Mesenchymal stem cell (in vitro differentiated cells and primary cell): ENCODE measurements around the gene NUFIP1.
"Not testable (repeated sequence)": the region's sequence is repeated elsewhere in the genome, so short reads cannot be mapped to it uniquely, and the experiment has no call there.

Source experiments
- DNase-seq: peaks from one replicate; pipeline ENCODE4 v3.0.0-alpha.2; 2013
- H2AFZ ChIP-seq: one replicate; pipeline ENCODE4 v1.6.1; 2013; ENCODE audit warnings: low read depth, mild to moderate bottlenecking, control low read depth, inconsistent platforms, low read length, moderate library complexity
- H2AK5ac ChIP-seq: 2 replicates; pipeline ENCODE4 v1.6.1; 2013; ENCODE audit warnings: low read length, moderate library complexity, mild to moderate bottlenecking, inconsistent platforms; ENCODE audit not compliant: severe bottlenecking
- H2BK120ac ChIP-seq: one replicate; pipeline ENCODE4 v1.6.1; 2013; ENCODE audit warnings: low read depth, mild to moderate bottlenecking, inconsistent platforms, low read length, moderate library complexity
- H2BK12ac ChIP-seq, 2 experiments: one replicate each; pipeline ENCODE4 v1.6.1; 2013; ENCODE audit warnings: inconsistent platforms in 2 of 2, low read length in 2 of 2, mild to moderate bottlenecking in 2 of 2, moderate library complexity in 2 of 2, control low read depth in 1 of 2
- H2BK15ac ChIP-seq: one replicate; pipeline ENCODE4 v1.6.1; 2013; ENCODE audit warnings: mild to moderate bottlenecking, low read depth, inconsistent platforms; ENCODE audit not compliant: poor library complexity, severe bottlenecking
- H2BK5ac ChIP-seq: 2 replicates; pipeline ENCODE4 v1.6.1; 2013; ENCODE audit warnings: low read depth, mild to moderate bottlenecking, low read length, control low read depth, inconsistent platforms; ENCODE audit not compliant: poor library complexity, severe bottlenecking
- H3K14ac ChIP-seq, 2 experiments: one replicate each; pipeline ENCODE4 v1.6.1; 2013; ENCODE audit warnings: inconsistent platforms in 2 of 2, low read length in 2 of 2, control low read depth in 1 of 2, mild to moderate bottlenecking in 1 of 2, moderate library complexity in 1 of 2
- H3K18ac ChIP-seq, 2 experiments: one replicate each; pipeline ENCODE4 v1.6.1; 2013; ENCODE audit warnings: inconsistent platforms in 2 of 2, low read length in 2 of 2, control low read depth in 1 of 2, low read depth in 1 of 2, mild to moderate bottlenecking in 1 of 2
- H3K23ac ChIP-seq, 2 experiments: one replicate each; pipeline ENCODE4 v1.6.1; 2013; ENCODE audit warnings: inconsistent platforms in 2 of 2, low read length in 2 of 2, mild to moderate bottlenecking in 2 of 2, moderate library complexity in 2 of 2, control low read depth in 1 of 2
- H3K27ac ChIP-seq: 2 replicates; pipeline ENCODE4 v1.5.1; 2013; ENCODE audit warnings: mild to moderate bottlenecking, moderate library complexity, low read length, control low read depth, inconsistent platforms; ENCODE audit not compliant: poor library complexity, severe bottlenecking
- H3K27me3 ChIP-seq, 2 experiments: 2 replicates each; pipeline versions ENCODE4 v1.6.1 to v1.7.0; 2013; ENCODE audit warnings: low read length in 2 of 2, mild to moderate bottlenecking in 2 of 2, moderate library complexity in 2 of 2, control low read depth in 1 of 2, inconsistent platforms in 1 of 2; ENCODE audit not compliant: control insufficient read depth in 1 of 2, insufficient read depth in 1 of 2
- H3K36me3 ChIP-seq, 2 experiments: 2 replicates each; pipeline versions ENCODE4 v1.6.1 to v1.7.0; 2013; ENCODE audit warnings: low read length in 2 of 2, control low read depth in 1 of 2, inconsistent platforms in 1 of 2, low read depth in 1 of 2, mild to moderate bottlenecking in 1 of 2; ENCODE audit not compliant: insufficient read depth in 2 of 2, control insufficient read depth in 1 of 2
- H3K4ac ChIP-seq, 2 experiments: one replicate each; pipeline ENCODE4 v1.6.1; 2013; ENCODE audit warnings: inconsistent platforms in 2 of 2, low read length in 2 of 2, mild to moderate bottlenecking in 2 of 2, moderate library complexity in 2 of 2, control low read depth in 1 of 2, low read depth in 1 of 2
- H3K4me1 ChIP-seq: 2 replicates; pipeline ENCODE4 v1.6.1; 2013; ENCODE audit warnings: low read depth, low read length, control low read depth; ENCODE audit not compliant: control insufficient read depth, insufficient read depth
- H3K4me2 ChIP-seq: 2 replicates; pipeline ENCODE4 v1.6.1; 2013; ENCODE audit warnings: low read length, mild to moderate bottlenecking, inconsistent platforms; ENCODE audit not compliant: poor library complexity, severe bottlenecking
- H3K4me3 ChIP-seq, 2 experiments: 2 replicates each; pipeline versions ENCODE4 v1.5.1 to v1.7.0; 2013; ENCODE audit warnings: low read length in 2 of 2, mild to moderate bottlenecking in 2 of 2, control low read depth in 1 of 2, low read depth in 1 of 2; ENCODE audit not compliant: insufficient read depth in 1 of 2
- H3K79me1 ChIP-seq: replicated peaks from 2 replicates; pipeline ENCODE4 v1.6.1; 2013; ENCODE audit warnings: mild to moderate bottlenecking, control low read depth, low read length, inconsistent platforms; ENCODE audit not compliant: poor library complexity, severe bottlenecking
- H3K9ac ChIP-seq: 2 replicates; pipeline ENCODE4 v1.7.0; 2013; ENCODE audit warnings: mild to moderate bottlenecking, low read length, moderate library complexity
- H3K9me3 ChIP-seq: 2 replicates; pipeline ENCODE4 v1.7.0; 2013; ENCODE audit warnings: mild to moderate bottlenecking, low read length; ENCODE audit not compliant: control insufficient read depth
- H4K8ac ChIP-seq: one replicate; pipeline ENCODE4 v1.6.1; 2013; ENCODE audit warnings: inconsistent platforms, mild to moderate bottlenecking, low read length, moderate library complexity
- H4K91ac ChIP-seq: one replicate; pipeline ENCODE4 v1.6.1; 2013; ENCODE audit warnings: mild to moderate bottlenecking, low read length, inconsistent platforms
- WGBS: methylation state at CpG from one replicate; pipeline ENCODE4 v1.1.7; 2013; ENCODE audit warnings: mixed read lengths; 5-methylcytosine and 5-hydroxymethylcytosine counted together

The NUFIP1 gene

GRCh38 chr13:44952671-44953070, 36.6 kb downstream of the NUFIP1 start:
- H2BK120ac ChIP-seq = no peak overlapping the region
- H2AK5ac ChIP-seq = no peak overlapping the region
- H3K14ac ChIP-seq = no peak overlapping the region
- no peak overlapping the region for H2BK5ac ChIP-seq
- no peak overlapping the region for H4K8ac ChIP-seq
- H3K4me2 ChIP-seq = no peak overlapping the region
- no peak overlapping the region for H3K27ac ChIP-seq
- H3K18ac ChIP-seq = no peak overlapping the region
- no peaks in the 10 kb centered on the region for H3K9me3 ChIP-seq
- H2AFZ ChIP-seq = no peak overlapping the region
- H2BK15ac ChIP-seq = no peak overlapping the region
- no peak overlapping the region for H4K91ac ChIP-seq
- no peak overlapping the region for H2BK12ac ChIP-seq
- no peak overlapping the region for H3K9ac ChIP-seq
- peaks cover 0 to 27% of the 10 kb centered on the region in 2 experiments for H3K36me3 ChIP-seq
- no peak for DNase-seq
- H3K79me1 ChIP-seq = peaks cover 18% of the 10 kb centered on the region
- H3K4me3 ChIP-seq = no peak overlapping the region
- 97% methylated on average over 2 of the region's 2 CpGs for WGBS
- H3K4me1 ChIP-seq = no peaks in the 10 kb centered on the region
- no peak overlapping the region for H3K23ac ChIP-seq
- H3K4ac ChIP-seq = no peak overlapping the region
- H3K27me3 ChIP-seq = no peaks in the 10 kb centered on the region

- H3K79me1 ChIP-seq = peaks cover 12% of the 10 kb centered on the region
- H2AFZ ChIP-seq = no peak overlapping the region
- no peaks in the 10 kb centered on the region for H3K9me3 ChIP-seq
- H3K4me1 ChIP-seq = no peaks in the 10 kb centered on the region
- no peak overlapping the region for H3K9ac ChIP-seq
- no peaks in the 10 kb centered on the region for H3K27me3 ChIP-seq
- peaks cover 0 to 28% of the 10 kb centered on the region in 2 experiments for H3K36me3 ChIP-seq
- H2BK15ac ChIP-seq = no peak overlapping the region
- H2AK5ac ChIP-seq = no peak overlapping the region
- no peak overlapping the region for H3K27ac ChIP-seq
- H3K4me2 ChIP-seq = no peak overlapping the region
- DNase-seq = no peak
- no peak overlapping the region for H2BK5ac ChIP-seq
- no peak overlapping the region for H3K4ac ChIP-seq
- no peak overlapping the region for H2BK12ac ChIP-seq
- H3K4me3 ChIP-seq = no peak overlapping the region
- H3K14ac ChIP-seq = no peak overlapping the region
- no peak overlapping the region for H4K8ac ChIP-seq
- H3K18ac ChIP-seq = no peak overlapping the region
- H2BK120ac ChIP-seq = no peak overlapping the region
- no peak overlapping the region for H4K91ac ChIP-seq
- H3K23ac ChIP-seq = no peak overlapping the region
Measured at GRCh38 chr13:44951184-44951583, 38.1 kb downstream of the NUFIP1 start.

GRCh38 chr13:44943411-44943810, 45.9 kb downstream of the NUFIP1 start:
- not testable (repeated sequence) for H3K9ac ChIP-seq, H2AK5ac ChIP-seq, H3K79me1 ChIP-seq, H3K27ac ChIP-seq, H2BK12ac ChIP-seq, H3K4me1 ChIP-seq, H2BK5ac ChIP-seq, H4K8ac ChIP-seq, H3K4me2 ChIP-seq, H3K27me3 ChIP-seq, H2BK15ac ChIP-seq, H2AFZ ChIP-seq, DNase-seq, H3K9me3 ChIP-seq, H3K4ac ChIP-seq, H4K91ac ChIP-seq, H3K18ac ChIP-seq, H2BK120ac ChIP-seq, H3K23ac ChIP-seq, H3K4me3 ChIP-seq, H3K14ac ChIP-seq
- WGBS = 100% methylated on average over 2 of the region's 4 CpGs
- peaks cover 0 to 30% of the 10 kb centered on the region in 2 experiments for H3K36me3 ChIP-seq

GRCh38 chr13:44938854-44939253, 50.4 kb downstream of the NUFIP1 start:
- Histone ChIP-seq H3K27ac (no peak overlapping the region), H3K4me3 (no peak overlapping the region), H3K36me3 (peaks cover 0 to 22% of the 10 kb centered on the region in 2 experiments), H4K91ac (no peak overlapping the region), H2BK12ac (no peak overlapping the region), H2AFZ (no peak overlapping the region), H3K27me3 (no peaks in the 10 kb centered on the region), H2BK120ac (no peak overlapping the region), H3K9me3 (no peaks in the 10 kb centered on the region), H4K8ac (no peak overlapping the region), H3K14ac (no peak overlapping the region), H3K23ac (no peak overlapping the region), H3K4me2 (no peak overlapping the region), H2BK5ac (no peak overlapping the region), H3K18ac (no peak overlapping the region), H3K9ac (no peak overlapping the region), H2AK5ac (no peak overlapping the region), H3K79me1 (no peaks in the 10 kb centered on the region), H2BK15ac (no peak overlapping the region), H3K4ac (no peak overlapping the region), H3K4me1 (peaks cover 3% of the 10 kb centered on the region)
- WGBS = no CpG with 5 or more reads among the region's 2 CpGs
- DNase-seq = no peak
